ENCODE data around the gene NIM1K. TPM values are rescaled to one million over a fixed set of nuclear protein-coding genes. Genes with fewer than 3 reads are reported as not detected.

Gene NIM1K
- total and polyA plus RNA-seq, 10 of the 15 experiments (the other 5 are each of a cell fraction or from before 2014, with no cell fraction given): 0.27 to 1.7 (median 0.66) TPM

DNA sequence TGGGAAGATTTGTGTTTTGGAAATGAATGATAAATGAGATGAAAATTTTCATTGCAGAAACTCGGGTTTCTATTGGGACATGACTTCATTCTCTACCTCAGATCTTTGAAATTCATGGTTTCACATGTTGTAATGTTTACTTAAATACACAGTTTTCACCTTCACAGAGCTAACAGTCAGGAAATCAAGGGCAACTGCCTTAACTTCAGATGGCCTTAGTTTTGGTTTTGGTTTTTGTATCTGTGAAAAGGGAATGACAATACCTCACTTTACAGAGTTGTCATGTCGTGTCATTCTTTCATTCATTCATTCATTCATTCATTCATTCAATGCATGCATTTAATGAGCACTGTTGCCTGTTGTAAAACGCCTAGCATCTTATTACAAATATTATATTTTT lies 41.9 kb downstream of the NIM1K start (continued):
- TF ChIP-seq HDAC6 (IDR thresholded peaks at IDR 0.05; ENCODE audit: unreplicated experiment) (no peak), CREB1 (IDR thresholded peaks at IDR 0.05; ENCODE audit: low read depth) (peak; percentile 57; the same call in 1 of the 2 replicates), NFIC (IDR thresholded peaks at IDR 0.05; ENCODE audit: low read depth, low read length) (peak; percentile 49; the same call in 1 of the 2 replicates), BCL11A (IDR thresholded peaks at IDR 0.05; ENCODE audit: low read depth, low read length) (no peak), PAX5 (IDR thresholded peaks at IDR 0.05; ENCODE audit: borderline replicate concordance, low read depth, low read length) (no peak), CHD4 (IDR thresholded peaks at IDR 0.05) (no peak), ZNF622 (IDR thresholded peaks at IDR 0.05) (no peak), NFYB (IDR thresholded peaks at IDR 0.05; ENCODE audit: insufficient read depth, low read depth, low read length) (no peak), ZBED1 (IDR thresholded peaks at IDR 0.05; ENCODE audit: borderline replicate concordance) (peak; percentile 65; the same call in 1 of the 2 replicates), RUNX3 (IDR thresholded peaks at IDR 0.05; ENCODE audit: low read length) (peak; percentile 39; the same call in 1 of the 2 replicates), IKZF2 (IDR thresholded peaks at IDR 0.05) (peak in 1 of 2 experiments; percentile 24; a peak in 1 of 4 replicates), HDGF (IDR thresholded peaks at IDR 0.05) (no peak), EED (IDR thresholded peaks at IDR 0.05; ENCODE audit: low read depth) (0 out of 2 replicates have a peak, but pooled peaks have one; percentile 13), ZNF24 (IDR thresholded peaks at IDR 0.05) (peak; percentile 98), NR2F1 (conservative IDR thresholded peaks at IDR 0.05) (no peak), JUNB (IDR thresholded peaks at IDR 0.05) (peak; percentile 55), ATF7 (IDR thresholded peaks at IDR 0.05; ENCODE audit: low read depth) (peak; percentile 61)
- TF ChIP-seq, protein P1, sequence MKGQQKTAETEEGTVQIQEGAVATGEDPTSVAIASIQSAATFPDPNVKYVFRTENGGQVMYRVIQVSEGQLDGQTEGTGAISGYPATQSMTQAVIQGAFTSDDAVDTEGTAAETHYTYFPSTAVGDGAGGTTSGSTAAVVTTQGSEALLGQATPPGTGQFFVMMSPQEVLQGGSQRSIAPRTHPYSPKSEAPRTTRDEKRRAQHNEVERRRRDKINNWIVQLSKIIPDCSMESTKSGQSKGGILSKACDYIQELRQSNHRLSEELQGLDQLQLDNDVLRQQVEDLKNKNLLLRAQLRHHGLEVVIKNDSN (IDR thresholded peaks at IDR 0.05; ENCODE audit: borderline replicate concordance, extremely low read length, insufficient read depth, low read depth, low read length): no peak
- TF ChIP-seq, protein P2, sequence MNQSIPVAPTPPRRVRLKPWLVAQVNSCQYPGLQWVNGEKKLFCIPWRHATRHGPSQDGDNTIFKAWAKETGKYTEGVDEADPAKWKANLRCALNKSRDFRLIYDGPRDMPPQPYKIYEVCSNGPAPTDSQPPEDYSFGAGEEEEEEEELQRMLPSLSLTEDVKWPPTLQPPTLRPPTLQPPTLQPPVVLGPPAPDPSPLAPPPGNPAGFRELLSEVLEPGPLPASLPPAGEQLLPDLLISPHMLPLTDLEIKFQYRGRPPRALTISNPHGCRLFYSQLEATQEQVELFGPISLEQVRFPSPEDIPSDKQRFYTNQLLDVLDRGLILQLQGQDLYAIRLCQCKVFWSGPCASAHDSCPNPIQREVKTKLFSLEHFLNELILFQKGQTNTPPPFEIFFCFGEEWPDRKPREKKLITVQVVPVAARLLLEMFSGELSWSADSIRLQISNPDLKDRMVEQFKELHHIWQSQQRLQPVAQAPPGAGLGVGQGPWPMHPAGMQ (IDR thresholded peaks at IDR 0.05; ENCODE audit: borderline replicate concordance): no peak
- TF ChIP-seq, protein P3, sequence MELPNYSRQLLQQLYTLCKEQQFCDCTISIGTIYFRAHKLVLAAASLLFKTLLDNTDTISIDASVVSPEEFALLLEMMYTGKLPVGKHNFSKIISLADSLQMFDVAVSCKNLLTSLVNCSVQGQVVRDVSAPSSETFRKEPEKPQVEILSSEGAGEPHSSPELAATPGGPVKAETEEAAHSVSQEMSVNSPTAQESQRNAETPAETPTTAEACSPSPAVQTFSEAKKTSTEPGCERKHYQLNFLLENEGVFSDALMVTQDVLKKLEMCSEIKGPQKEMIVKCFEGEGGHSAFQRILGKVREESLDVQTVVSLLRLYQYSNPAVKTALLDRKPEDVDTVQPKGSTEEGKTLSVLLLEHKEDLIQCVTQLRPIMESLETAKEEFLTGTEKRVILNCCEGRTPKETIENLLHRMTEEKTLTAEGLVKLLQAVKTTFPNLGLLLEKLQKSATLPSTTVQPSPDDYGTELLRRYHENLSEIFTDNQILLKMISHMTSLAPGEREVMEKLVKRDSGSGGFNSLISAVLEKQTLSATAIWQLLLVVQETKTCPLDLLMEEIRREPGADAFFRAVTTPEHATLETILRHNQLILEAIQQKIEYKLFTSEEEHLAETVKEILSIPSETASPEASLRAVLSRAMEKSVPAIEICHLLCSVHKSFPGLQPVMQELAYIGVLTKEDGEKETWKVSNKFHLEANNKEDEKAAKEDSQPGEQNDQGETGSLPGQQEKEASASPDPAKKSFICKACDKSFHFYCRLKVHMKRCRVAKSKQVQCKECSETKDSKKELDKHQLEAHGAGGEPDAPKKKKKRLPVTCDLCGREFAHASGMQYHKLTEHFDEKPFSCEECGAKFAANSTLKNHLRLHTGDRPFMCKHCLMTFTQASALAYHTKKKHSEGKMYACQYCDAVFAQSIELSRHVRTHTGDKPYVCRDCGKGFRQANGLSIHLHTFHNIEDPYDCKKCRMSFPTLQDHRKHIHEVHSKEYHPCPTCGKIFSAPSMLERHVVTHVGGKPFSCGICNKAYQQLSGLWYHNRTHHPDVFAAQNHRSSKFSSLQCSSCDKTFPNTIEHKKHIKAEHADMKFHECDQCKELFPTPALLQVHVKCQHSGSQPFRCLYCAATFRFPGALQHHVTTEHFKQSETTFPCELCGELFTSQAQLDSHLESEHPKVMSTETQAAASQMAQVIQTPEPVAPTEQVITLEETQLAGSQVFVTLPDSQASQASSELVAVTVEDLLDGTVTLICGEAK (IDR thresholded peaks at IDR 0.05; ENCODE audit: borderline replicate concordance): no peak
